Measurements from ENCODE around the gene ITIH3.

ITIH3 gene

DNA sequence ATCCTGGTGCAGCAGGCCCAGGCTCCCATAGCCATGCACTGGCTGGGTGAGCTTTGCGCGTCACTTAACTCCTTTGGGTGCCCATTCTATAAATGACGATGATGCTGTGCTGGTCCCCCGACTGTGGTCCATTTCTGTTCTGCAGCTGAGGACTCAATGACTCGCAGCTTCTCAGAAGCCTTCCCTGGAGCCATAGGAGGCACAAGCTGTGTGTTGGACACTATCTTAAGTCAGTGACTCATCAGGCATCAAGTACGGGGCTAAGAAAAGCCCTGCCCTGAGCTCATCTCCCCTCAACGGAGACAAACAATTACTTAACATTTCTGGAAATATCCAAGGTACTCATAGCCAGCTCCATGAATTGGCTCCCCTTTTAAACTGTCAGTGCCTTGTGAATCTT, 54.0 kb downstream of the ITIH3 start:
- DNase-seq (ENCODE audit: low read depth in 1 of 2, low spot score in 1 of 2): no peak
- no peak for TF ChIP-seq JUND (IDR thresholded peaks at IDR 0.05; ENCODE audit: low read depth)
- in situ Hi-C loops (cut with HindIII; ENCODE audit: low pct_unique_long_range_greater_than_20kb, low sequenced_read_pairs): no loop called here

DNA sequence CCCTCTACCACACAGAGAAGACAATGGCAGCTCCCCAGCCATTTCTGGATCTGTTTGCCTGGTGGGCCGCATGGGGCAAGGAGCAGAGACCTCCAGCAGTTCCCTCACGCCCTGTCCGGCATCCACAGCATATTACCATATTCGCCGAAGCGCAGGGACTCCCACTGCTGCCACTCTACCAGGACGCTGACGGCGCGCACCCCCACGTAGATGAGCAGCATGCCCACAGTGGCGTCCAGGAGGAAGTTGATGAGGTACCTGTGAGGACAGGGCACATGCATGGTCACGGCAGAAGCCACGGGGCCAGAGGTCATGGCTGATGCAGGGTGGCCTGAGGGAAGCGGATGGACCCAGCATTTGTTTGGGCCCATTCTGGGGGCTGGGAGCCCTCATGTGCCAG, 55.1 kb downstream of the ITIH3 start:
- in situ Hi-C loops (cut with HindIII; ENCODE audit: low pct_unique_long_range_greater_than_20kb, low sequenced_read_pairs): no loop called here
- no peak for TF ChIP-seq JUND (IDR thresholded peaks at IDR 0.05; ENCODE audit: low read depth)
- no peak for DNase-seq (ENCODE audit: low read depth in 1 of 2, low spot score in 1 of 2)

DNA sequence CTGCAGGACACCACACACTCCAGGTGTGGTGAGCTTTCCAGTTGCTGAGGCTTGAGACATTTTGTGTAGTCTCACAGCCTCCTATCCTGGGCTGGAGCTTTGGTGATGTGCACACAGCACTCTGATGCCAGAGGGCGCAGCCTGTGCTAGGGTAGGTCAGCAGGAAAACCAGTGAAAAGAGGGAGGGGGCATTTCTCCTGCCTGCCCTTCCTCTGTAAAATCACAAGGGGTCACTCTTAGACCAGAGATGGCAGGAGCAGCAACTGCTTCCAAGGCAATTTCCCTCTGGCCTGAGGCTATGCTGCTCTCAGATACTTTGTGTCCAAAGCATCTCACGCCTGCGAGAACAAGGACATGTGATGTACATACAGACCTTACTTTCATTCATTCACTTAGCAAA, 56.8 kb downstream of the ITIH3 start:
- DNase-seq (ENCODE audit: low read depth in 1 of 2, low spot score in 1 of 2): peak; percentile 44 to 74
- in situ Hi-C loops (cut with HindIII; ENCODE audit: low pct_unique_long_range_greater_than_20kb, low sequenced_read_pairs): no loop called here
- no peak for TF ChIP-seq JUND (IDR thresholded peaks at IDR 0.05; ENCODE audit: low read depth)

DNA sequence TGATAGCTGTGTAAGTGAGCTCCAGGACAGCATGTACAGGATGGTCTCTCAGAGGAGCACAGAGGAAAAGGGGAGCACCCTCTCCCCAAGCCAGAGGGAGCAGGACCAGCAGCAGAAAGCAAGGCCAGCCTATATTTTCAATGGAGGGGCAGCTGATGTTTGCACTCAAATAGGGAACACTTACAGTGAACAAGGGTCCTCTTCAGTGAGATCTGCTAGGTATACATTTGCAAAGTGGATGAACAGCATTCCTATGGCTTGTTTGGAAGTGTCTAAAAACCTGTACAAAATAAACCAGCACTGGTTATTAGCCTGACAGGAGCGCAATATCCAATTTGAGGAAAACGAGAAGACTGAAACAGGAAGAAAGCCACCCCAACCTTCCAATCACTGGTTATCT, 57.8 kb downstream of the ITIH3 start:
- in situ Hi-C loops (cut with HindIII; ENCODE audit: low pct_unique_long_range_greater_than_20kb, low sequenced_read_pairs): no loop called here
- TF ChIP-seq JUND (IDR thresholded peaks at IDR 0.05; ENCODE audit: low read depth): no peak
- no peak for DNase-seq (ENCODE audit: low read depth in 1 of 2, low spot score in 1 of 2)

DNA sequence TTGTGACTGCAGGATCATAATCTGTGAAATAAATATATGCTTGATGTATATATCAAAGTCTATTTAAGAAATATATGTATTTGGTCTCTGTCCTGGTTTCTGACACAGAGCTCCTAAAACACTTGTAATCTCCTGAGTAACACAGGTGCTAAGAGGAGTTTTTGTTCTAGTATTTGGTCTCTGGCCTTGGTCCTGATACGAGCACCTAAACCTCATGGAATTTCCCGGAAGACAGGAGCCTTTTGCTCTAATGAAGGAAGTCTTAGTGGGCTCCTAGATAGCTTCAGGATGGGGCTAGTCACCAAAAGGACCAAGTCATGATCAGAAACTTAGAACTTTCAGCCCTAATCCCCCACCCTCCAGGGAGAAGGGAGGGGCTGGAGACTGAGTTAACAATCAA, 59.4 kb downstream of the ITIH3 start:
- no peak for TF ChIP-seq JUND (IDR thresholded peaks at IDR 0.05; ENCODE audit: low read depth)
- DNase-seq (ENCODE audit: low read depth in 1 of 2, low spot score in 1 of 2): peak in 1 of 2 experiments; percentile 40
- in situ Hi-C loops (cut with HindIII; ENCODE audit: low pct_unique_long_range_greater_than_20kb, low sequenced_read_pairs): no loop called here

DNA sequence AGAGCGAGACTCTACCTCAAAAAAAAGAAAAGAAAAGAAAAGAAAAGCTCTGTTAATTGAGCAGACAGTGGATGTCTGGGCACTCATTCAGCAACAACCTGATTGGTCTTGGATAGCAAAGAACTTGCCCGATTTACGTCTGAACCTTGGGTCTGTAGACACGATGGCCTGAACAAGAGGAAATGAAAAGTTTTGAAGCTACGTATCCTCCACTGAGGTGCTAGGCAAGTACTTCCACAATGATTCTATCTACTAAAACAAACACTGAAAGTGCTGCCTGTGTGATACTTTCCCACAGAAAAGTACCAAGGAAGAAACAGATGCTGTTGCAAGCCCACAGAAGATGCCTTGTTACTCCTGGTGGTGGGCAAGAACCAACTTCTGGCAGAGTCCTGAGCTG, 62.1 kb downstream of the ITIH3 start:
- no peak for TF ChIP-seq JUND (IDR thresholded peaks at IDR 0.05; ENCODE audit: low read depth)
- in situ Hi-C loops (cut with HindIII; ENCODE audit: low pct_unique_long_range_greater_than_20kb, low sequenced_read_pairs): no loop called here
- peak in 1 of 2 experiments; percentile 44 for DNase-seq (ENCODE audit: low read depth in 1 of 2, low spot score in 1 of 2)

DNA sequence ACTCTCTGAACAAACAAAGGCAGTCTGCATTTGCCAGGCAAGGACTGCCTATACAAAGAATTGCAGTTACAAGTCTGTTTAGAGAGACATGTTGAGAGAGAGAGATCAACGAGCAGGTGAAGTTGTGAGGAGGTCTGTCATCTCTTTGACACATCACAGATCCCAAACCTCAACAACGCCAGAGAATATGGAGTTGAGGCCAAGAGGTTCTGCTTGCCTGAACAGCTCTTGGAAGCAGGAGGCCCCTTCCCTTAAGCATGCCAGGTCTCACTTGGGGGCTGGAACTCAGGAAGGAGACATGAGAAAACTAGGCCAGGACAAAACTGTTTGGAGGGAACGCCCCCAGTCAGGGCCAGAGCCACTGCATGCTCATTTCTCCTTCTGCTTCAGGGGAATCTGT, 62.5 kb downstream of the ITIH3 start:
- in situ Hi-C loops (cut with HindIII; ENCODE audit: low pct_unique_long_range_greater_than_20kb, low sequenced_read_pairs): no loop called here
- no peak for DNase-seq (ENCODE audit: low read depth in 1 of 2, low spot score in 1 of 2)
- TF ChIP-seq JUND (IDR thresholded peaks at IDR 0.05; ENCODE audit: low read depth): no peak

DNA sequence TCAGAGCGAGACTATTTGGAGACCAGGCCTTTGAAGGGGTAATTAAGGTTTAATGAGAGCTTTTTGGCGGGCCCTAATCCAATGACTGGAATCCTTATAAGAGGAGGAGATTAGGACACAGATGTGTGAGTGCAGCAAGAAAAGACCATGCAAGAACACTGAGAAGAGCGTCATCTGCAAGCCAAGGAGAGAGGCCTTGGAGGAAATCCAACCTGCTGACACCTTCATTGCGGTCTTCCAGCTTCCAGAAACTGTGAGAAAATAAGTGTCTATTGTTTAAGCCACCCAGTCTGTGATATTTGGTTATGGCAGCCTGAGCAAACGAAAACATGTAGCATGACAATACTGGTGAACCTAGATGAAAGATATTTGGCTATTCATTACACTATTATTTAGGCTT, 63.3 kb downstream of the ITIH3 start:
- no peak for TF ChIP-seq JUND (IDR thresholded peaks at IDR 0.05; ENCODE audit: low read depth)
- in situ Hi-C loops (cut with HindIII; ENCODE audit: low pct_unique_long_range_greater_than_20kb, low sequenced_read_pairs): no loop called here
- DNase-seq (ENCODE audit: low read depth in 1 of 2, low spot score in 1 of 2): no peak

All from T47D (cell line).